KG1 (cell line): ENCODE results near the gene TREML1.

ENCODE experiments used
- DNase-seq: peaks from one replicate; lab custom pipeline; 2025; lab: John Stamatoyannopoulos, UW

TREML1 gene

GRCh38 chr6:41177695-41178094, 23.5 kb upstream of the TREML1 start:
- no peak for DNase-seq

GRCh38 chr6:41177287-41177686, 23.1 kb upstream of the TREML1 start:
- no peak for DNase-seq

GRCh38 chr6:41176189-41176588, 22.0 kb upstream of the TREML1 start:
- DNase-seq: no peak

GRCh38 chr6:41175084-41175483, 20.9 kb upstream of the TREML1 start:
- no peak for DNase-seq

- DNase-seq: no peak
These were observed 20.5 kb upstream of the TREML1 start for GRCh38 chr6:41174610-41175009.

GRCh38 chr6:41171908-41172307, 17.8 kb upstream of the TREML1 start:
- no peak for DNase-seq

- DNase-seq: no peak
These were observed 16.5 kb upstream of the TREML1 start for GRCh38 chr6:41170547-41171160.

GRCh38 chr6:41167173-41167963, 13.2 kb upstream of the TREML1 start:
- no peak for DNase-seq

- DNase-seq: no peak
These were observed 10.5 kb upstream of the TREML1 start for GRCh38 chr6:41164551-41165120.

GRCh38 chr6:41163419-41163717, 9.2 kb upstream of the TREML1 start:
- no peak for DNase-seq

GRCh38 chr6:41162687-41163418, 8.7 kb upstream of the TREML1 start, which contains the start of gene TREM2:
TREM2 (minus strand) TSS chr6:41163116; CDS start chr6:41163082, 34 bp downstream.
- DNase-seq: no peak

- DNase-seq: no peak
These were observed 7.9 kb upstream of the TREML1 start for GRCh38 chr6:41161851-41162552.

GRCh38 chr6:41161380-41161779, 7.2 kb upstream of the TREML1 start:
- no peak for DNase-seq

- no peak for DNase-seq
These were observed 6.8 kb upstream of the TREML1 start for GRCh38 chr6:41160933-41161332.

- DNase-seq: no peak
These were observed 5.4 kb upstream of the TREML1 start for GRCh38 chr6:41159415-41160082.

GRCh38 chr6:41157323-41157722, 3.2 kb upstream of the TREML1 start:
- no peak for DNase-seq

- DNase-seq: no peak
These were observed 2.6 kb upstream of the TREML1 start for GRCh38 chr6:41156771-41157170.

- DNase-seq: no peak
These were observed 1.9 kb upstream of the TREML1 start for GRCh38 chr6:41156001-41156400.

- DNase-seq: no peak
These were observed 1.1 kb upstream of the TREML1 start for GRCh38 chr6:41155132-41155805.

- no peak for DNase-seq
These were observed 696 bp downstream of the TREML1 start for GRCh38 chr6:41153451-41153850.

GRCh38 chr6:41150671-41151070, 3.5 kb downstream of the TREML1 start:
- DNase-seq: no peak
